GM12878 (cell line): Measurements from ENCODE around the gene AOPEP. TPM values are rescaled to one million over a fixed set of nuclear protein-coding genes. Genes with fewer than 3 reads are reported as not detected.

Experiments
- ATAC-seq: fragments of 200-7000 bp; cut with Tn5 transposase; 3 replicates; pipeline ENCODE4 v1.9.1; 2020; ENCODE audit warnings: mild to moderate bottlenecking, moderate library complexity
- BruUV-seq: library from RNA; stranded (reverse); fragments of 400-500 nt; replicated peaks from 2 replicates; lab custom pipeline; 2021; lab: Mats Ljungman, UMichigan
- CTCF ChIA-PET: fragments of 300-600 bp; sonication (Branson Sonifier 250); formaldehyde crosslinking; extraction: SDS; loops from one replicate; lab custom pipeline; 2021; ENCODE audit warnings: inconsistent platforms; lab: Yijun Ruan, JAX
- POLR2A ChIA-PET: fragments of 350-600 bp; formaldehyde crosslinking; extraction: SDS; loops from one replicate; lab custom pipeline; 2021; ENCODE audit warnings: inconsistent platforms; lab: Charles Lee
- RAD21 ChIA-PET: fragments of 300-600 bp; sonication (Branson Sonifier 250); formaldehyde crosslinking; loops from one replicate; lab custom pipeline; 2023; ENCODE audit warnings: antibody characterized with exemption; ENCODE audit not compliant: unreplicated experiment; lab: Charles Lee
- SMC1A ChIA-PET: fragments of 300-600 bp; sonication (Branson Sonifier 250); formaldehyde crosslinking; loops from one replicate; lab custom pipeline; 2023; ENCODE audit not compliant: unreplicated experiment, uncharacterized antibody; lab: Charles Lee
- DNase-seq: peaks from one replicate; pipeline ENCODE4 v3.0.0-alpha.2; 2011; ENCODE audit warnings: low read depth, low spot score
- FAIRE-seq: peaks from 3 replicates; lab custom pipeline; 2011; peaks lifted over from hg19 to GRCh38; lab: Jason Lieb, UNC
- H2AFZ ChIP-seq: 2 replicates; pipeline ENCODE4 v1.6.0; 2011; ENCODE audit warnings: low read depth, low read length, control low read depth; ENCODE audit not compliant: control insufficient read depth
- H3K27ac ChIP-seq: 2 replicates; pipeline ENCODE4 v1.5.1; 2011; ENCODE audit warnings: control low read depth; ENCODE audit not compliant: control insufficient read depth, insufficient read depth
- H3K27me3 ChIP-seq, 2 experiments: replicated peaks in 1 of 2; 2 replicates each; pipeline versions ENCODE4 v1.6.0 to v1.6.1; 2011; ENCODE audit warnings: low read length in 1 of 2; ENCODE audit not compliant: control insufficient read depth in 2 of 2, insufficient read depth in 2 of 2
- H3K36me3 ChIP-seq, 2 experiments: 2 replicates each; pipeline ENCODE4 v1.5.1; 2011; ENCODE audit warnings: low read length in 1 of 2; ENCODE audit not compliant: control insufficient read depth in 2 of 2, insufficient read depth in 2 of 2
- H3K4me1 ChIP-seq: 2 replicates; pipeline ENCODE4 v1.6.1; 2011; ENCODE audit warnings: mild to moderate bottlenecking, low read length, moderate library complexity, mixed read lengths; ENCODE audit not compliant: control insufficient read depth, insufficient read depth
- H3K4me2 ChIP-seq: 2 replicates; pipeline ENCODE4 v1.6.0; 2011; ENCODE audit warnings: control low read depth; ENCODE audit not compliant: control insufficient read depth, insufficient read depth
- H3K4me3 ChIP-seq: fragments of 200-600 bp; sonication (generic); 2 replicates; pipeline ENCODE4 v1.5.1; 2016
- H3K79me2 ChIP-seq: 2 replicates; pipeline ENCODE4 v1.6.0; 2011; ENCODE audit warnings: low read length; ENCODE audit not compliant: control insufficient read depth, insufficient read depth
- H3K9ac ChIP-seq: 2 replicates; pipeline ENCODE4 v1.8.0; 2011; ENCODE audit warnings: low read length, control low read depth, mixed read lengths; ENCODE audit not compliant: control insufficient read depth, insufficient read depth
- H3K9me3 ChIP-seq: replicated peaks from 3 replicates; pipeline ENCODE4 v1.5.1; 2011; ENCODE audit warnings: mild to moderate bottlenecking, low read length; ENCODE audit not compliant: control insufficient read depth, insufficient read depth
- H4K20me1 ChIP-seq: 2 replicates; pipeline ENCODE4 v1.6.0; 2011; ENCODE audit not compliant: control insufficient read depth, insufficient read depth
- HDAC2 ChIP-seq: fragments of 200-600 bp; sonication (generic); IDR thresholded peaks from 2 replicates; pipeline ENCODE4 v1.6.1; 2017
- IRF4 ChIP-seq: IDR thresholded peaks from 2 replicates; pipeline ENCODE4 v1.6.1; 2011; ENCODE audit warnings: low read depth, low read length
- NBN ChIP-seq: fragments of 450-650 bp; IDR thresholded peaks from 2 replicates; pipeline ENCODE4 v1.6.1; 2016
- PAX5 ChIP-seq: IDR thresholded peaks from 2 replicates; pipeline ENCODE4 v1.6.1; 2011; ENCODE audit warnings: low read depth, low read length, borderline replicate concordance
- SPI1 ChIP-seq: IDR thresholded peaks from 2 replicates; pipeline ENCODE4 v1.6.1; 2011; ENCODE audit warnings: low read depth, mild to moderate bottlenecking, low read length, moderate library complexity, borderline replicate concordance; ENCODE audit not compliant: insufficient read depth
- YBX1 ChIP-seq: fragments of 450-650 bp; IDR thresholded peaks from 2 replicates; pipeline ENCODE4 v1.6.1; 2016; ENCODE audit warnings: antibody characterized with exemption
- ZNF207 ChIP-seq: fragments of 450-650 bp; IDR thresholded peaks from 2 replicates; pipeline ENCODE4 v1.6.1; 2014; ENCODE audit warnings: antibody characterized with exemption, mild to moderate bottlenecking, borderline replicate concordance
- ZNF384 ChIP-seq: IDR thresholded peaks from 2 replicates; pipeline ENCODE4 v1.6.1; 2012; ENCODE audit warnings: low read depth, mild to moderate bottlenecking, low read length, improper control_type of control experiment, borderline replicate concordance
- ZNF592 ChIP-seq: fragments of 450-650 bp; IDR thresholded peaks from 2 replicates; pipeline ENCODE4 v1.6.1; 2017; ENCODE audit warnings: mild to moderate bottlenecking, moderate library complexity
- WGBS: methylation state at CpG from one replicate; pipeline ENCODE4 v1.1.6; 2016; ENCODE audit warnings: low lambda C conversion rate; ENCODE audit not compliant: insufficient replicate concordance, insufficient coverage; ENCODE audit errors: missing lambda C conversion rate; 5-methylcytosine and 5-hydroxymethylcytosine counted together
- in situ Hi-C: fragments of 300-500 bp; cut with MboI; formaldehyde crosslinking; loops from 9 replicates; pipeline ENCODE4 v1.14.3; 2018; ENCODE audit warnings: mixed read lengths
- intact Hi-C: fragments of 100-400 bp; cut with micrococcal nuclease; formaldehyde crosslinking; loops from one replicate; pipeline ENCODE4 v1.14.2; 2022; ENCODE audit not compliant: unreplicated experiment
- polyA plus RNA-seq, 11 experiments: library from polyadenylated mRNA; depleted of rRNA in 4 of 11; unstranded in 6 of 11; stranded (reverse) in 5 of 11; fragments of >200 nt; fragmentation: Nextera tagmentation in 4 of 11; fragmentation: Illumina TruSeq in 1 of 11; extraction: Ambion mirVana in 4 of 11; extraction: Trizol in 1 of 11; gene quantifications; 1 replicate in 1 of 11; 2 replicates in 10 of 11; pipeline versions ENCODE4 v1.2.1 to v1.2.3, GENCODE V29; 2011 to 2016; ENCODE audit warnings: inconsistent platforms in 2 of 11, missing spikeins in 2 of 11, low read depth in 1 of 11
- total RNA-seq, 4 experiments: library from RNA; depleted of rRNA in 3 of 4; stranded (reverse); fragments of >200 nt in 3 of 4; fragmentation: Illumina TruSeq in 1 of 4; extraction: Trizol in 1 of 4; gene quantifications; 2 replicates each; pipeline versions ENCODE4 v1.2.1 to v1.2.3, GENCODE V29; 2013 to 2021

AOPEP gene
- total and polyA plus RNA-seq, 10 of the 15 experiments (the other 5 are each of a cell fraction or from before 2014, with no cell fraction given): 2.3 to 16.9 (median 10.1) TPM

- H3K27ac ChIP-seq: no peak overlapping the region
- no peaks in the 10 kb centered on the region for H3K79me2 ChIP-seq
- no peak for ATAC-seq
- 81% methylated on average over 10 of the region's 10 CpGs for WGBS
- TF ChIP-seq IRF4: no peak
- no peak for TF ChIP-seq YBX1
- no peak for TF ChIP-seq NBN
- TF ChIP-seq ZNF384: no peak
- no peak for TF ChIP-seq ZNF592
- no peak for TF ChIP-seq ZNF207
- no peak for TF ChIP-seq SPI1
- no peak for TF ChIP-seq HDAC2
- TF ChIP-seq PAX5: no peak
- H3K4me1 ChIP-seq: no peaks in the 10 kb centered on the region
- no peaks in the 10 kb centered on the region for H3K9me3 ChIP-seq
- RAD21 ChIA-PET: no interaction called here
- no peak overlapping the region for H2AFZ ChIP-seq
- H3K4me3 ChIP-seq: no peak overlapping the region
- no peaks in the 10 kb centered on the region for H3K27me3 ChIP-seq
- no peaks in the 10 kb centered on the region for H4K20me1 ChIP-seq
- no peak overlapping the region for H3K9ac ChIP-seq
- POLR2A ChIA-PET: no interaction called here
- CTCF ChIA-PET: no interaction called here
- SMC1A ChIA-PET: interaction anchor here (1.5 kb wide), 1 partner anchor 152 kb away, joined by 5 read pairs; no protein-coding TSS in a partner anchor
- intact Hi-C loops: no loop called here
- no TSS peak for BruUV-seq
- FAIRE-seq: no peak
- in situ Hi-C loops: no loop called here
- no peak overlapping the region for H3K4me2 ChIP-seq
- no peak for DNase-seq
- H3K36me3 ChIP-seq: no peaks in the 10 kb centered on the region
These were observed 247.8 kb downstream of the AOPEP start for GRCh38 chr9:94974154-94974879.
